A673 (cell line): ENCODE results near the gene CAPN5.

Experiments used
- EZH2 ChIP-seq: fragments of 200-600 bp; sonication (generic); IDR thresholded peaks from 2 replicates; pipeline ENCODE4 v1.6.1; 2017; ENCODE audit warnings: borderline replicate concordance, low read depth, mild to moderate bottlenecking, mixed read lengths, antibody characterized with exemption, low read length; ENCODE audit not compliant: poor library complexity, severe bottlenecking
- TF ChIP-seq, protein P1 (sequence below): fragments of 300-800, 200-600 bp; sonication (generic); conservative IDR thresholded peaks from 2 replicates; pipeline ENCODE4 v1.5.1; 2017; ENCODE audit warnings: low read depth, mild to moderate bottlenecking, antibody characterized with exemption, low read length, moderate library complexity, mixed read lengths

DNA sequence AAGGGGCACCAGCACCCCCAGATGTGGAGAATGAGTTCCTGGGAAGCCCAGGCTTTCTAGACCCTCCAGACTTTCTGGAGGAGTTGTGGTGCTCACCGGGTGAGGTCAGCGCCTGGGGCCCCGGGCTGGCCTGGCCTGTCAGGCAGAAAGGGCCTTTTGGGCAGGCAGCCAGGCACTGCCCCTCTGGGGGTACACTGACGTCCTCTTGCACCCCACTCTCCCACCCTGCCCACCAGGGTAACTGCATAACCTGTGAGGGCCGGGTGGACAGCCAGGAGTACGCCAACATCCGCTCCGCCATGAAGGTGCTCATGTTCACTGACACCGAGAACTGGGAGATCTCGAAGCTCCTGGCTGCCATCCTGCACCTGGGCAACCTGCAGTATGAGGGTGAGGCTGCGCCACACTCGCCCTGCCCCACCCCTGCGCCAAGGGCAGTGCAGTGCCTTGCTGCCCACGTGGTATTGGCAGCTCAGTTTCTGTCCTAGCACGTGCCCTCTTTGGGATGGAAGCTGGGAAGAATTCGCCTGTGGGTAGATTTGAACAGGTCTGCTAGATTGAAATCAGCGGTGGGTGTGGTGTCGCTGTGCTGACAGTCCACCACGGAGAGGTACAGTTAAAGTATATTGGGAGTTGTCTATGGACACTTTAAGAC is 91.4 kb downstream of the CAPN5 start:
- TF ChIP-seq EZH2, result no peak
- TF ChIP-seq, protein P1, sequence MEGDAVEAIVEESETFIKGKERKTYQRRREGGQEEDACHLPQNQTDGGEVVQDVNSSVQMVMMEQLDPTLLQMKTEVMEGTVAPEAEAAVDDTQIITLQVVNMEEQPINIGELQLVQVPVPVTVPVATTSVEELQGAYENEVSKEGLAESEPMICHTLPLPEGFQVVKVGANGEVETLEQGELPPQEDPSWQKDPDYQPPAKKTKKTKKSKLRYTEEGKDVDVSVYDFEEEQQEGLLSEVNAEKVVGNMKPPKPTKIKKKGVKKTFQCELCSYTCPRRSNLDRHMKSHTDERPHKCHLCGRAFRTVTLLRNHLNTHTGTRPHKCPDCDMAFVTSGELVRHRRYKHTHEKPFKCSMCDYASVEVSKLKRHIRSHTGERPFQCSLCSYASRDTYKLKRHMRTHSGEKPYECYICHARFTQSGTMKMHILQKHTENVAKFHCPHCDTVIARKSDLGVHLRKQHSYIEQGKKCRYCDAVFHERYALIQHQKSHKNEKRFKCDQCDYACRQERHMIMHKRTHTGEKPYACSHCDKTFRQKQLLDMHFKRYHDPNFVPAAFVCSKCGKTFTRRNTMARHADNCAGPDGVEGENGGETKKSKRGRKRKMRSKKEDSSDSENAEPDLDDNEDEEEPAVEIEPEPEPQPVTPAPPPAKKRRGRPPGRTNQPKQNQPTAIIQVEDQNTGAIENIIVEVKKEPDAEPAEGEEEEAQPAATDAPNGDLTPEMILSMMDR, result no peak
